HepG2 (cell line): ENCODE results near the gene DPP7. TPM values are rescaled to one million over a fixed set of nuclear protein-coding genes. Genes with fewer than 3 reads are reported as not detected.
A peak's percentile ranks its signal among the peaks of the same experiment; 100 is the strongest.

ENCODE experiments used
- NCOA5 ChIP-seq: sonication (generic); formaldehyde crosslinking; IDR thresholded peaks from 2 replicates; pipeline ENCODE4 v1.4.0; 2020; ENCODE audit warnings: missing genetic modification reagents
- NFIC ChIP-seq: IDR thresholded peaks from 2 replicates; pipeline ENCODE4 v1.6.1; 2012; ENCODE audit warnings: mild to moderate bottlenecking, low read length, inconsistent platforms
- SMARCE1 ChIP-seq: fragments of 450-650 bp; IDR thresholded peaks from 2 replicates; pipeline ENCODE4 v1.6.1; 2017; ENCODE audit warnings: borderline replicate concordance
- SMYD3 ChIP-seq: sonication (generic); formaldehyde crosslinking; IDR thresholded peaks from 2 replicates; pipeline ENCODE4 v1.8.1; 2023; ENCODE audit warnings: mild to moderate bottlenecking, missing genetic modification reagents
- TMF1 ChIP-seq: sonication (generic); formaldehyde crosslinking; IDR thresholded peaks from 2 replicates; pipeline ENCODE4 v1.8.1; 2022; ENCODE audit warnings: low read depth, missing genetic modification reagents
- ZFAT ChIP-seq: sonication (generic); formaldehyde crosslinking; conservative IDR thresholded peaks from 2 replicates; pipeline ENCODE4 v1.8.1; 2023; ENCODE audit warnings: missing genetic modification reagents, inconsistent platforms
- ZKSCAN5 ChIP-seq: sonication (generic); formaldehyde crosslinking; IDR thresholded peaks from 2 replicates; pipeline ENCODE4 v1.5.1; 2020; ENCODE audit warnings: mild to moderate bottlenecking, missing genetic modification reagents
- ZNF615 ChIP-seq: sonication (generic); formaldehyde crosslinking; IDR thresholded peaks from 2 replicates; pipeline ENCODE4 v1.5.0; 2020; ENCODE audit warnings: mild to moderate bottlenecking, missing genetic modification reagents, borderline replicate concordance
- ZSCAN21 ChIP-seq: sonication (generic); formaldehyde crosslinking; IDR thresholded peaks from 2 replicates; pipeline ENCODE4 v1.8.0; 2022; ENCODE audit warnings: mild to moderate bottlenecking, missing genetic modification reagents, moderate library complexity, borderline replicate concordance
- polyA plus RNA-seq, 8 experiments: library from polyadenylated mRNA; depleted of rRNA in 3 of 8; stranded (reverse) in 7 of 8; unstranded in 1 of 8; fragments of >200 nt; fragmentation: Illumina TruSeq in 4 of 8; extraction: Trizol in 4 of 8; gene quantifications; 2 replicates each; pipeline versions ENCODE4 v1.2.1 to v1.2.3, GENCODE V29; 2011 to 2016; ENCODE audit warnings: low read depth in 4 of 8, missing spikeins in 1 of 8, mixed read lengths in 1 of 8; ENCODE audit not compliant: insufficient read depth in 1 of 8
- total RNA-seq, 5 experiments: library from RNA; depleted of rRNA; stranded (reverse); fragments of >200 nt; fragmentation: Illumina TruSeq; extraction: Trizol; gene quantifications; 2 replicates each; pipeline ENCODE4 v1.2.3, GENCODE V29; 2016; ENCODE audit warnings: low read depth in 1 of 5
- TF ChIP-seq, protein P1 (sequence below): sonication (generic); formaldehyde crosslinking; IDR thresholded peaks from 2 replicates; pipeline ENCODE4 v1.4.0; 2020; ENCODE audit warnings: mild to moderate bottlenecking, missing genetic modification reagents
- TF ChIP-seq, protein P2 (sequence below): sonication (generic); formaldehyde crosslinking; conservative IDR thresholded peaks from 2 replicates; pipeline ENCODE4 v1.5.0; 2020; ENCODE audit warnings: missing genetic modification reagents
- TF ChIP-seq, protein P3 (sequence below): sonication (generic); formaldehyde crosslinking; IDR thresholded peaks from 2 replicates; pipeline ENCODE4 v1.5.0; 2020; ENCODE audit warnings: missing genetic modification reagents, mild to moderate bottlenecking, borderline replicate concordance
- TF ChIP-seq, protein P4 (sequence below): sonication (generic); formaldehyde crosslinking; IDR thresholded peaks from 2 replicates; pipeline ENCODE4 v1.9.0; 2021; ENCODE audit warnings: missing genetic modification reagents, borderline replicate concordance
- TF ChIP-seq, protein P5 (sequence below): sonication (generic); formaldehyde crosslinking; IDR thresholded peaks from 2 replicates; pipeline ENCODE4 v1.4.0; 2020; ENCODE audit warnings: missing genetic modification reagents

Gene DPP7
- total and polyA plus RNA-seq, 2 of the 13 experiments (the other 11 are each of a cell fraction or from before 2014, with no cell fraction given): 1.2 to 4.5 TPM

DNA sequence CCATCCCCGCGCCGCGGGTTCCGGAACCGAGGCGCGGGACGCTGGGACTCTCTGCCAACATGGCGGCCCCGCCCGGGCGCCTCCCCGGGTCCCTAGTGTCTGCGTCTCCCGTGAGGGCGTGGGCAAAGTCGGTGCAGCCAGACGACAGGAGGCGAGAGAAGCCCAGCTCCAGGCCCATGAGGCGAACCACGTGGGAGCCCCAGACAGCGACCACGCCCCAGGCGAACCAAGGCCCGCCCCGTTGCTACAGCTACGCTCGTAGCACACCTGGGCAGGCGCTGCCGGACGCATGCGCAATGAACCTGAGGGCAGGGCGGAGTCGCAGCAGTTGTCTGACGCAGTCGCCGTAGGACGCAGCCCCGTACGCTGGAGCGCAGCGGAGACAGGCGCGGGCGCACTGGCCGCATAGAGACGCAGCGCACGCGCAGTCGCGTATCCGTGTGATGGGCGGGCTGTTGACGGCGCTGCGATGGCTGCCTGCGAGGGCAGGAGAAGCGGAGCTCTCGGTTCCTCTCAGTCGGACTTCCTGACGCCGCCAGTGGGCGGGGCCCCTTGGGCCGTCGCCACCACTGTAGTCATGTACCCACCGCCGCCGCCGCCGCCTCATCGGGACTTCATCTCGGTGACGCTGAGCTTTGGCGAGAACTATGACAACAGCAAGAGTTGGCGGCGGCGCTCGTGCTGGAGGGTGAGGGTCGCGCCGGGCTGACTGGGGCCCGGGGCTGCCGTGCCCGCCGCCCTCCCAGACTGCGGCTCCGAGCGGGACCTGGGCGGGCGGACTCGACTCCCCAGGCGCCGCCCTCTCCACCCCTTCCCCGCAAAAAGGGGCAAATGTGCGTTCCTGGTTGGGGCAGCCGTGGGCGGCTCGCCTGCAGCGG, 27.8 kb downstream of the DPP7 start, which contains the start of gene MAN1B1 (continued):
- no peak; the same call in 1 of the 2 replicates for TF ChIP-seq ZSCAN21
- TF ChIP-seq SMYD3 (CRISPR knock-in tag): no peak
- TF ChIP-seq, protein P1, sequence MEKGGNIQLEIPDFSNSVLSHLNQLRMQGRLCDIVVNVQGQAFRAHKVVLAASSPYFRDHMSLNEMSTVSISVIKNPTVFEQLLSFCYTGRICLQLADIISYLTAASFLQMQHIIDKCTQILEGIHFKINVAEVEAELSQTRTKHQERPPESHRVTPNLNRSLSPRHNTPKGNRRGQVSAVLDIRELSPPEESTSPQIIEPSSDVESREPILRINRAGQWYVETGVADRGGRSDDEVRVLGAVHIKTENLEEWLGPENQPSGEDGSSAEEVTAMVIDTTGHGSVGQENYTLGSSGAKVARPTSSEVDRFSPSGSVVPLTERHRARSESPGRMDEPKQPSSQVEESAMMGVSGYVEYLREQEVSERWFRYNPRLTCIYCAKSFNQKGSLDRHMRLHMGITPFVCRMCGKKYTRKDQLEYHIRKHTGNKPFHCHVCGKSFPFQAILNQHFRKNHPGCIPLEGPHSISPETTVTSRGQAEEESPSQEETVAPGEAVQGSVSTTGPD (CRISPR knock-in tag): no peak
- no peak for TF ChIP-seq NFIC
- TF ChIP-seq, protein P2, sequence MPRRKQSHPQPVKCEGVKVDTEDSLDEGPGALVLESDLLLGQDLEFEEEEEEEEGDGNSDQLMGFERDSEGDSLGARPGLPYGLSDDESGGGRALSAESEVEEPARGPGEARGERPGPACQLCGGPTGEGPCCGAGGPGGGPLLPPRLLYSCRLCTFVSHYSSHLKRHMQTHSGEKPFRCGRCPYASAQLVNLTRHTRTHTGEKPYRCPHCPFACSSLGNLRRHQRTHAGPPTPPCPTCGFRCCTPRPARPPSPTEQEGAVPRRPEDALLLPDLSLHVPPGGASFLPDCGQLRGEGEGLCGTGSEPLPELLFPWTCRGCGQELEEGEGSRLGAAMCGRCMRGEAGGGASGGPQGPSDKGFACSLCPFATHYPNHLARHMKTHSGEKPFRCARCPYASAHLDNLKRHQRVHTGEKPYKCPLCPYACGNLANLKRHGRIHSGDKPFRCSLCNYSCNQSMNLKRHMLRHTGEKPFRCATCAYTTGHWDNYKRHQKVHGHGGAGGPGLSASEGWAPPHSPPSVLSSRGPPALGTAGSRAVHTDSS (CRISPR knock-in tag): no peak
- peak; percentile 42; the same call in 1 of the 2 replicates for TF ChIP-seq TMF1 (CRISPR knock-in tag)
- no peak for TF ChIP-seq NCOA5
- TF ChIP-seq SMARCE1: no peak
- TF ChIP-seq ZFAT (CRISPR knock-in tag): no peak
- TF ChIP-seq, protein P3, sequence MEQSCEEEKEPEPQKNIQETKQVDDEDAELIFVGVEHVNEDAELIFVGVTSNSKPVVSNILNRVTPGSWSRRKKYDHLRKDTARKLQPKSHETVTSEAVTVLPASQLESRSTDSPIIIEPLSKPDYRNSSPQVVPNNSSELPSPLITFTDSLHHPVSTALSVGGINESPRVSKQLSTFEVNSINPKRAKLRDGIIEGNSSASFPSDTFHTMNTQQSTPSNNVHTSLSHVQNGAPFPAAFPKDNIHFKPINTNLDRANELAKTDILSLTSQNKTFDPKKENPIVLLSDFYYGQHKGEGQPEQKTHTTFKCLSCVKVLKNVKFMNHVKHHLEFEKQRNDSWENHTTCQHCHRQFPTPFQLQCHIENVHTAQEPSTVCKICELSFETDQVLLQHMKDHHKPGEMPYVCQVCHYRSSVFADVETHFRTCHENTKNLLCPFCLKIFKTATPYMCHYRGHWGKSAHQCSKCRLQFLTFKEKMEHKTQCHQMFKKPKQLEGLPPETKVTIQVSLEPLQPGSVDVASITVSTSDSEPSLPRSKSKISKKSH (CRISPR knock-in tag): no peak
- TF ChIP-seq ZKSCAN5 (CRISPR knock-in tag): no peak
- TF ChIP-seq, protein P4, sequence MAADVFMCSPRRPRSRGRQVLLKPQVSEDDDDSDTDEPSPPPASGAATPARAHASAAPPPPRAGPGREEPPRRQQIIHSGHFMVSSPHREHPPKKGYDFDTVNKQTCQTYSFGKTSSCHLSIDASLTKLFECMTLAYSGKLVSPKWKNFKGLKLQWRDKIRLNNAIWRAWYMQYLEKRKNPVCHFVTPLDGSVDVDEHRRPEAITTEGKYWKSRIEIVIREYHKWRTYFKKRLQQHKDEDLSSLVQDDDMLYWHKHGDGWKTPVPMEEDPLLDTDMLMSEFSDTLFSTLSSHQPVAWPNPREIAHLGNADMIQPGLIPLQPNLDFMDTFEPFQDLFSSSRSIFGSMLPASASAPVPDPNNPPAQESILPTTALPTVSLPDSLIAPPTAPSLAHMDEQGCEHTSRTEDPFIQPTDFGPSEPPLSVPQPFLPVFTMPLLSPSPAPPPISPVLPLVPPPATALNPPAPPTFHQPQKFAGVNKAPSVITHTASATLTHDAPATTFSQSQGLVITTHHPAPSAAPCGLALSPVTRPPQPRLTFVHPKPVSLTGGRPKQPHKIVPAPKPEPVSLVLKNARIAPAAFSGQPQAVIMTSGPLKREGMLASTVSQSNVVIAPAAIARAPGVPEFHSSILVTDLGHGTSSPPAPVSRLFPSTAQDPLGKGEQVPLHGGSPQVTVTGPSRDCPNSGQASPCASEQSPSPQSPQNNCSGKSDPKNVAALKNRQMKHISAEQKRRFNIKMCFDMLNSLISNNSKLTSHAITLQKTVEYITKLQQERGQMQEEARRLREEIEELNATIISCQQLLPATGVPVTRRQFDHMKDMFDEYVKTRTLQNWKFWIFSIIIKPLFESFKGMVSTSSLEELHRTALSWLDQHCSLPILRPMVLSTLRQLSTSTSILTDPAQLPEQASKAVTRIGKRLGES: no peak
- TF ChIP-seq, protein P5, sequence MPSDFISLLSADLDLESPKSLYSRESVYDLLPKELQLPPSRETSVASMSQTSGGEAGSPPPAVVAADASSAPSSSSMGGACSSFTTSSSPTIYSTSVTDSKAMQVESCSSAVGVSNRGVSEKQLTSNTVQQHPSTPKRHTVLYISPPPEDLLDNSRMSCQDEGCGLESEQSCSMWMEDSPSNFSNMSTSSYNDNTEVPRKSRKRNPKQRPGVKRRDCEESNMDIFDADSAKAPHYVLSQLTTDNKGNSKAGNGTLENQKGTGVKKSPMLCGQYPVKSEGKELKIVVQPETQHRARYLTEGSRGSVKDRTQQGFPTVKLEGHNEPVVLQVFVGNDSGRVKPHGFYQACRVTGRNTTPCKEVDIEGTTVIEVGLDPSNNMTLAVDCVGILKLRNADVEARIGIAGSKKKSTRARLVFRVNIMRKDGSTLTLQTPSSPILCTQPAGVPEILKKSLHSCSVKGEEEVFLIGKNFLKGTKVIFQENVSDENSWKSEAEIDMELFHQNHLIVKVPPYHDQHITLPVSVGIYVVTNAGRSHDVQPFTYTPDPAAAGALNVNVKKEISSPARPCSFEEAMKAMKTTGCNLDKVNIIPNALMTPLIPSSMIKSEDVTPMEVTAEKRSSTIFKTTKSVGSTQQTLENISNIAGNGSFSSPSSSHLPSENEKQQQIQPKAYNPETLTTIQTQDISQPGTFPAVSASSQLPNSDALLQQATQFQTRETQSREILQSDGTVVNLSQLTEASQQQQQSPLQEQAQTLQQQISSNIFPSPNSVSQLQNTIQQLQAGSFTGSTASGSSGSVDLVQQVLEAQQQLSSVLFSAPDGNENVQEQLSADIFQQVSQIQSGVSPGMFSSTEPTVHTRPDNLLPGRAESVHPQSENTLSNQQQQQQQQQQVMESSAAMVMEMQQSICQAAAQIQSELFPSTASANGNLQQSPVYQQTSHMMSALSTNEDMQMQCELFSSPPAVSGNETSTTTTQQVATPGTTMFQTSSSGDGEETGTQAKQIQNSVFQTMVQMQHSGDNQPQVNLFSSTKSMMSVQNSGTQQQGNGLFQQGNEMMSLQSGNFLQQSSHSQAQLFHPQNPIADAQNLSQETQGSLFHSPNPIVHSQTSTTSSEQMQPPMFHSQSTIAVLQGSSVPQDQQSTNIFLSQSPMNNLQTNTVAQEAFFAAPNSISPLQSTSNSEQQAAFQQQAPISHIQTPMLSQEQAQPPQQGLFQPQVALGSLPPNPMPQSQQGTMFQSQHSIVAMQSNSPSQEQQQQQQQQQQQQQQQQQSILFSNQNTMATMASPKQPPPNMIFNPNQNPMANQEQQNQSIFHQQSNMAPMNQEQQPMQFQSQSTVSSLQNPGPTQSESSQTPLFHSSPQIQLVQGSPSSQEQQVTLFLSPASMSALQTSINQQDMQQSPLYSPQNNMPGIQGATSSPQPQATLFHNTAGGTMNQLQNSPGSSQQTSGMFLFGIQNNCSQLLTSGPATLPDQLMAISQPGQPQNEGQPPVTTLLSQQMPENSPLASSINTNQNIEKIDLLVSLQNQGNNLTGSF (CRISPR knock-in tag): no peak; the same call in none of the 2 replicates
- no peak for TF ChIP-seq ZNF615
